SK-N-SH (cell line): ENCODE data around the gene CACNA2D4. TPM values are rescaled to one million over a fixed set of nuclear protein-coding genes. Genes with fewer than 3 reads are reported as not detected.

Source experiments
- CTCF ChIA-PET: fragments of 300-600, 350-600 bp; formaldehyde crosslinking; extraction: SDS; loops from one replicate; lab custom pipeline; 2021; lab: Yijun Ruan, JAX
- POLR2A ChIA-PET: fragments of 350-600 bp; sonication (Branson Sonifier 250); formaldehyde crosslinking; extraction: SDS; loops from one replicate; lab custom pipeline; 2020; ENCODE audit warnings: antibody characterized with exemption, inconsistent platforms; lab: Yijun Ruan, JAX
- DNase-seq: peaks from one replicate; pipeline ENCODE4 v3.0.0; 2012
- H2AFZ ChIP-seq: fragments of 200-600 bp; sonication (generic); 2 replicates; pipeline ENCODE4 v1.8.1; 2016; ENCODE audit warnings: antibody characterized with exemption, mild to moderate bottlenecking, low read depth
- H3F3A ChIP-seq: fragments of 200-600 bp; sonication (generic); replicated peaks from 2 replicates; pipeline ENCODE3; 2016; ENCODE audit warnings: antibody characterized with exemption, mild to moderate bottlenecking; ENCODE audit not compliant: insufficient read depth
- H3K27ac ChIP-seq, 2 experiments: fragments of 200-500 bp in 1 of 2; fragments of 200-600 bp in 1 of 2; sonication (Bioruptor generic) in 1 of 2; sonication (generic), shearing (Covaris generic) in 1 of 2; 2 replicates each; pipeline versions ENCODE4 v1.5.1 to v1.6.1; 2014 to 2016; ENCODE audit warnings: low read depth in 2 of 2, inconsistent platforms in 1 of 2, low read length in 1 of 2, mild to moderate bottlenecking in 1 of 2, mixed read lengths in 1 of 2
- H3K27me3 ChIP-seq: fragments of 200-600 bp; sonication (generic), shearing (Covaris generic); 2 replicates; pipeline ENCODE4 v1.6.1; 2016; ENCODE audit warnings: mixed run types; ENCODE audit not compliant: insufficient read depth
- H3K36me3 ChIP-seq, 2 experiments: fragments of 200-500 bp in 1 of 2; fragments of 200-600 bp in 1 of 2; sonication (Bioruptor generic) in 1 of 2; sonication (generic) in 1 of 2; replicated peaks in 1 of 2; 2 replicates each; pipeline versions ENCODE3 to v1.5.1; 2014 to 2016; ENCODE audit warnings: low read length in 1 of 2, mild to moderate bottlenecking in 1 of 2; ENCODE audit not compliant: insufficient read depth in 2 of 2, control insufficient read depth in 1 of 2
- H3K4me1 ChIP-seq, 2 experiments: fragments of 200-500 bp in 1 of 2; fragments of 200-600 bp in 1 of 2; sonication (Bioruptor generic) in 1 of 2; sonication (generic), shearing (Covaris generic) in 1 of 2; 2 replicates each; pipeline versions ENCODE4 v1.5.1 to v1.6.1; 2014 to 2016; ENCODE audit warnings: low read depth in 1 of 2, low read length in 1 of 2, mixed run types in 1 of 2; ENCODE audit not compliant: insufficient read depth in 2 of 2, control insufficient read depth in 1 of 2
- H3K4me2 ChIP-seq: fragments of 200-600 bp; sonication (generic), shearing (Covaris generic); 2 replicates; pipeline ENCODE4 v1.6.1; 2017; ENCODE audit warnings: mixed run types
- H3K4me3 ChIP-seq, 2 experiments: fragments of 200-500 bp in 1 of 2; fragments of 200-600 bp in 1 of 2; sonication (Bioruptor generic) in 1 of 2; sonication (generic), shearing (Covaris generic) in 1 of 2; 2 replicates each; pipeline versions ENCODE4 v1.5.1 to v1.8.1; 2014 to 2016; ENCODE audit warnings: low read depth in 2 of 2, inconsistent platforms in 1 of 2, low read length in 1 of 2, mild to moderate bottlenecking in 1 of 2, mixed read lengths in 1 of 2, moderate library complexity in 1 of 2
- H3K79me2 ChIP-seq: fragments of 200-600 bp; sonication (generic); 2 replicates; pipeline ENCODE4 v1.8.1; 2017; ENCODE audit warnings: mild to moderate bottlenecking; ENCODE audit not compliant: insufficient read depth
- H3K9ac ChIP-seq: fragments of 200-600 bp; sonication (generic); 2 replicates; pipeline ENCODE4 v1.6.1; 2017; ENCODE audit warnings: mixed run types
- H3K9me2 ChIP-seq: fragments of 200-600 bp; sonication (generic); 2 replicates; pipeline ENCODE4 v1.6.1; 2017; ENCODE audit warnings: mixed run types
- H3K9me3 ChIP-seq: fragments of 200-600 bp; sonication (generic); 2 replicates; pipeline ENCODE4 v1.6.1; 2017; ENCODE audit warnings: mixed run types, mild to moderate bottlenecking, moderate library complexity
- H4K20me1 ChIP-seq: fragments of 200-600 bp; sonication (generic); 2 replicates; pipeline ENCODE4 v1.6.1; 2017; ENCODE audit warnings: mild to moderate bottlenecking, mixed run types; ENCODE audit not compliant: insufficient read depth
- EZH2phosphoT487 ChIP-seq: fragments of 200-600 bp; sonication (generic); IDR thresholded peaks from 2 replicates; pipeline ENCODE4 v1.6.1; 2017; ENCODE audit warnings: low read depth, mixed run types, mild to moderate bottlenecking, antibody characterized with exemption, moderate library complexity, borderline replicate concordance
- FOSL2 ChIP-seq: IDR thresholded peaks from 2 replicates; pipeline ENCODE4 v1.4.0; 2012; ENCODE audit warnings: low read depth, mild to moderate bottlenecking, moderate library complexity, borderline replicate concordance
- FOXJ3 ChIP-seq: sonication (generic); formaldehyde crosslinking; IDR thresholded peaks from 2 replicates; pipeline ENCODE4 v1.5.1; 2020; ENCODE audit warnings: mild to moderate bottlenecking, missing genetic modification reagents
- FOXM1 ChIP-seq: IDR thresholded peaks from 2 replicates; pipeline ENCODE4 v1.4.0; 2012; ENCODE audit warnings: low read depth, mild to moderate bottlenecking
- MEF2A ChIP-seq: IDR thresholded peaks from 2 replicates; pipeline ENCODE4 v1.4.0; 2012; ENCODE audit warnings: low read depth, borderline replicate concordance
- MXI1 ChIP-seq: IDR thresholded peaks from 2 replicates; pipeline ENCODE4 v1.6.1; 2012; ENCODE audit warnings: mild to moderate bottlenecking, low read depth, low read length, improper control_type of control experiment
- POLR2AphosphoS5 ChIP-seq: IDR thresholded peaks from 2 replicates; pipeline ENCODE4 v1.6.1; 2012; ENCODE audit warnings: low read depth, low read length
- RAD21 ChIP-seq: IDR thresholded peaks from 2 replicates; pipeline ENCODE4 v1.6.1; 2012; ENCODE audit warnings: mild to moderate bottlenecking, low read length
- RCOR1 ChIP-seq: fragments of 150-350 bp; IDR thresholded peaks from 2 replicates; pipeline ENCODE4 v1.6.1; 2017; ENCODE audit warnings: antibody characterized with exemption, low read length
- RXRA ChIP-seq: IDR thresholded peaks from 2 replicates; pipeline ENCODE4 v1.4.0; 2012; ENCODE audit warnings: low read depth, mild to moderate bottlenecking, borderline replicate concordance
- SIN3A ChIP-seq: IDR thresholded peaks from 2 replicates; pipeline ENCODE4 v1.6.1; 2012; ENCODE audit warnings: low read depth, mild to moderate bottlenecking, low read length, moderate library complexity, borderline replicate concordance
- TEAD4 ChIP-seq: IDR thresholded peaks from 2 replicates; pipeline ENCODE4 v1.4.0; 2012; ENCODE audit warnings: mild to moderate bottlenecking, borderline replicate concordance; ENCODE audit not compliant: insufficient read depth
- ZBTB33 ChIP-seq: IDR thresholded peaks from 2 replicates; pipeline ENCODE4 v1.4.0; 2012; ENCODE audit warnings: low read depth, borderline replicate concordance
- WGBS: methylation state at CpG from one replicate; pipeline ENCODE4 v1.1.6; 2017; ENCODE audit warnings: low lambda C conversion rate; 5-methylcytosine and 5-hydroxymethylcytosine counted together
- polyA plus RNA-seq, 3 experiments: library from polyadenylated mRNA; depleted of rRNA; stranded (reverse); fragments of >200 nt; gene quantifications; 2 replicates each; pipeline ENCODE4 v1.2.3, GENCODE V29; 2012
- TF ChIP-seq, protein P1 (sequence below): fragments of 200-600 bp; sonication (generic); IDR thresholded peaks from 2 replicates; pipeline ENCODE4 v1.6.1; 2017; ENCODE audit warnings: antibody characterized with exemption, mild to moderate bottlenecking, moderate library complexity
- TF ChIP-seq, protein P2 (sequence below): IDR thresholded peaks from 2 replicates; pipeline ENCODE4 v1.4.0; 2012; ENCODE audit warnings: low read depth, borderline replicate concordance
- TF ChIP-seq, protein P3 (sequence below): IDR thresholded peaks from 2 replicates; pipeline ENCODE4; 2012

The CACNA2D4 gene
- polyA plus RNA-seq, 1 of the 3 experiments (the other 2 are of a cell fraction): 0.02 TPM

DNA sequence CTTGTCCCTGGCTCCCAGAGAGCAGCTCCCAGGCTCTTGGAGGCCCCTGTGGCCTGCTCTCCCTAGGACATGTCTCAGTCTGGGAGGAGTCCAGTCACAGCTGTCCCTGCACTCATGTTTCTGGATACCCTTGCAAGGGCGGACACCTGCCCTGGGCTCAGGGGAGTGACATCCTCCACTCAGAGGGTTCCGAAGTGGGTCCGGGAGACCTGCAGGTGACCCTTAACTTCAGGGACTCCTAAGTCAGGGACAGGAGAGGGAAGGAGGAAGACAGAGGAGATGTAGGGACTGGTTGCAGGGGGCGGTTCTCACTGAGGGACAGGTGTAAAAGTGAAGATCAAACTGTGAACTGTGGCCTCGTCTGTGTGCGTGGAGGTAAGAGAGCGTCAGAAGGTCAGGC is 37.6 kb downstream of the CACNA2D4 start (continued):
- TF ChIP-seq, protein P1, sequence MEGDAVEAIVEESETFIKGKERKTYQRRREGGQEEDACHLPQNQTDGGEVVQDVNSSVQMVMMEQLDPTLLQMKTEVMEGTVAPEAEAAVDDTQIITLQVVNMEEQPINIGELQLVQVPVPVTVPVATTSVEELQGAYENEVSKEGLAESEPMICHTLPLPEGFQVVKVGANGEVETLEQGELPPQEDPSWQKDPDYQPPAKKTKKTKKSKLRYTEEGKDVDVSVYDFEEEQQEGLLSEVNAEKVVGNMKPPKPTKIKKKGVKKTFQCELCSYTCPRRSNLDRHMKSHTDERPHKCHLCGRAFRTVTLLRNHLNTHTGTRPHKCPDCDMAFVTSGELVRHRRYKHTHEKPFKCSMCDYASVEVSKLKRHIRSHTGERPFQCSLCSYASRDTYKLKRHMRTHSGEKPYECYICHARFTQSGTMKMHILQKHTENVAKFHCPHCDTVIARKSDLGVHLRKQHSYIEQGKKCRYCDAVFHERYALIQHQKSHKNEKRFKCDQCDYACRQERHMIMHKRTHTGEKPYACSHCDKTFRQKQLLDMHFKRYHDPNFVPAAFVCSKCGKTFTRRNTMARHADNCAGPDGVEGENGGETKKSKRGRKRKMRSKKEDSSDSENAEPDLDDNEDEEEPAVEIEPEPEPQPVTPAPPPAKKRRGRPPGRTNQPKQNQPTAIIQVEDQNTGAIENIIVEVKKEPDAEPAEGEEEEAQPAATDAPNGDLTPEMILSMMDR: no peak

- Histone ChIP-seq H4K20me1 (no peaks in the 10 kb centered on the region), H3K9ac (no peak overlapping the region), H3K4me3 (no peak overlapping the region), H3K9me2 (no peaks in the 10 kb centered on the region), H2AFZ (no peak overlapping the region), H3K4me1 (no peaks in the 10 kb centered on the region), H3K9me3 (no peaks in the 10 kb centered on the region), H3K36me3 (no peaks in the 10 kb centered on the region), H3K79me2 (no peaks in the 10 kb centered on the region), H3F3A (no peaks in the 10 kb centered on the region), H3K27ac (no peak overlapping the region)
- ChIA-PET POLR2A (no interaction called here), CTCF (no interaction called here)
- DNase-seq: peak; percentile 0
- TF ChIP-seq RXRA (no peak), MXI1 (no peak), MEF2A (no peak)
- TF ChIP-seq, protein P2, sequence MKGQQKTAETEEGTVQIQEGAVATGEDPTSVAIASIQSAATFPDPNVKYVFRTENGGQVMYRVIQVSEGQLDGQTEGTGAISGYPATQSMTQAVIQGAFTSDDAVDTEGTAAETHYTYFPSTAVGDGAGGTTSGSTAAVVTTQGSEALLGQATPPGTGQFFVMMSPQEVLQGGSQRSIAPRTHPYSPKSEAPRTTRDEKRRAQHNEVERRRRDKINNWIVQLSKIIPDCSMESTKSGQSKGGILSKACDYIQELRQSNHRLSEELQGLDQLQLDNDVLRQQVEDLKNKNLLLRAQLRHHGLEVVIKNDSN: no peak
- TF ChIP-seq, protein P1: no peak
- TF ChIP-seq, all 33 proteins: peak for 0
- Histone ChIP-seq H3K4me2 (no peak overlapping the region), H3K27me3 (peaks cover 10% of the 10 kb centered on the region; the same call in 1 of the 2 replicates)
- WGBS: 31% methylated on average over 8 of the region's 18 CpGs
These were observed 38.2 kb downstream of the CACNA2D4 start for GRCh38 chr12:1880153-1880845.

- no peak overlapping the region for H3K27ac ChIP-seq
- H3K36me3 ChIP-seq: no peaks in the 10 kb centered on the region
- no peak overlapping the region for H3K9ac ChIP-seq
- CTCF ChIA-PET: no interaction called here
- WGBS: 71% methylated on average over 6 of the region's 10 CpGs
- H3K27me3 ChIP-seq: peaks cover 15% of the 10 kb centered on the region; the same call in 1 of the 2 replicates
- no peaks in the 10 kb centered on the region for H3K9me2 ChIP-seq
- H3F3A ChIP-seq: no peaks in the 10 kb centered on the region
- no peaks in the 10 kb centered on the region for H3K4me1 ChIP-seq
- POLR2A ChIA-PET: no interaction called here
- no peak overlapping the region for H2AFZ ChIP-seq
- H3K9me3 ChIP-seq: no peaks in the 10 kb centered on the region
- H3K4me3 ChIP-seq: no peak overlapping the region
- DNase-seq: peak; percentile 1
- no peaks in the 10 kb centered on the region for H3K79me2 ChIP-seq
- H4K20me1 ChIP-seq: no peaks in the 10 kb centered on the region
- no peak overlapping the region for H3K4me2 ChIP-seq
- TF ChIP-seq EZH2phosphoT487 (no peak), MXI1 (no peak), FOXM1 (no peak), FOXJ3 (CRISPR knock-in tag) (no peak), SIN3A (no peak), FOSL2 (no peak), TEAD4 (no peak), ZBTB33 (no peak), RCOR1 (no peak), POLR2AphosphoS5 (no peak), RXRA (no peak), RAD21 (no peak)
- TF ChIP-seq, protein P3, sequence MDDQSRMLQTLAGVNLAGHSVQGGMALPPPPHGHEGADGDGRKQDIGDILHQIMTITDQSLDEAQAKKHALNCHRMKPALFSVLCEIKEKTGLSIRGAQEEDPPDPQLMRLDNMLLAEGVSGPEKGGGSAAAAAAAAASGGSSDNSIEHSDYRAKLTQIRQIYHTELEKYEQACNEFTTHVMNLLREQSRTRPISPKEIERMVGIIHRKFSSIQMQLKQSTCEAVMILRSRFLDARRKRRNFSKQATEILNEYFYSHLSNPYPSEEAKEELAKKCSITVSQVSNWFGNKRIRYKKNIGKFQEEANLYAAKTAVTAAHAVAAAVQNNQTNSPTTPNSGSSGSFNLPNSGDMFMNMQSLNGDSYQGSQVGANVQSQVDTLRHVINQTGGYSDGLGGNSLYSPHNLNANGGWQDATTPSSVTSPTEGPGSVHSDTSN: no peak
These were observed 38.8 kb downstream of the CACNA2D4 start for GRCh38 chr12:1879633-1880032.
